GM12865 (cell line): ENCODE measurements around the gene OXER1.

Experiments
- DNase-seq: peaks from one replicate; pipeline ENCODE4 v3.0.0; 2010; ENCODE audit warnings: low read depth
- H3K4me3 ChIP-seq: 2 replicates; pipeline ENCODE4 v1.5.1; 2011; ENCODE audit warnings: mild to moderate bottlenecking, low read depth, low read length, control low read depth
- CTCF ChIP-seq: IDR thresholded peaks from 2 replicates; pipeline ENCODE4 v1.5.1; 2011; ENCODE audit warnings: low read length, control low read depth, low read depth, inconsistent platforms; ENCODE audit not compliant: insufficient read depth; ENCODE audit errors: missing control alignments

OXER1 gene

GRCh38 chr2:42770288-42771131 lies 6.6 kb upstream of the OXER1 start:
- TF ChIP-seq CTCF: peak; percentile 67
- DNase-seq: peak; percentile 86
- H3K4me3 ChIP-seq: no peak overlapping the region

GRCh38 chr2:42769583-42770287 lies 5.8 kb upstream of the OXER1 start:
- no peak for DNase-seq
- no peak overlapping the region for H3K4me3 ChIP-seq
- TF ChIP-seq CTCF: no peak

GRCh38 chr2:42768706-42769256 lies 4.8 kb upstream of the OXER1 start:
- DNase-seq: no peak
- H3K4me3 ChIP-seq: no peak overlapping the region
- no peak for TF ChIP-seq CTCF

GRCh38 chr2:42767899-42768705 lies 4.2 kb upstream of the OXER1 start:
- H3K4me3 ChIP-seq: no peak overlapping the region
- TF ChIP-seq CTCF: no peak
- DNase-seq: no peak

GRCh38 chr2:42767080-42767898 lies 3.4 kb upstream of the OXER1 start:
- H3K4me3 ChIP-seq: no peak overlapping the region
- no peak for DNase-seq
- no peak for TF ChIP-seq CTCF

GRCh38 chr2:42765686-42766085 lies 1.8 kb upstream of the OXER1 start:
- no peak overlapping the region for H3K4me3 ChIP-seq
- no peak for TF ChIP-seq CTCF
- no peak for DNase-seq
